Lung (tissue), 12 donors: ENCODE measurements around the gene FOXJ3. TPM values are rescaled to one million over a fixed set of nuclear protein-coding genes. Genes with fewer than 3 reads are reported as not detected.

Source experiments
- ATAC-seq: fragments of 200-7000 bp; cut with Tn5 transposase; one replicate; pipeline ENCODE4 v1.9.1; 2020; ENCODE audit warnings: moderate number of reproducible peaks; ENCODE audit not compliant: insufficient read depth, low FRiP score
- DNase-seq, 3 donors: peaks; one replicate each; pipeline ENCODE4 v3.0.0-alpha.2; 2013 to 2017
- H3K27ac ChIP-seq, 2 donors: one replicate each; pipeline ENCODE4 v1.5.1; 2013; ENCODE audit warnings: mild to moderate bottlenecking in 2 of 2, moderate library complexity in 2 of 2, control low read depth in 1 of 2, inconsistent platforms in 1 of 2, low read depth in 1 of 2, low read length in 1 of 2
- H3K27me3 ChIP-seq, 3 donors: one replicate each; pipeline ENCODE4 v1.5.1; 2013; ENCODE audit warnings: low read length in 2 of 3; ENCODE audit not compliant: control insufficient read depth in 3 of 3, insufficient read depth in 3 of 3
- H3K36me3 ChIP-seq, 4 donors: one replicate each; pipeline ENCODE4 v1.5.1; 2013; ENCODE audit warnings: low read length in 4 of 4, mild to moderate bottlenecking in 1 of 4, moderate library complexity in 1 of 4; ENCODE audit not compliant: control insufficient read depth in 4 of 4, insufficient read depth in 4 of 4
- H3K4me1 ChIP-seq, 5 donors: one replicate each; pipeline ENCODE4 v1.5.1; 2013; ENCODE audit warnings: low read length in 5 of 5, mild to moderate bottlenecking in 2 of 5, moderate library complexity in 1 of 5; ENCODE audit not compliant: control insufficient read depth in 5 of 5, insufficient read depth in 5 of 5
- H3K4me3 ChIP-seq: one replicate; pipeline ENCODE4 v1.5.1; 2013; ENCODE audit warnings: mild to moderate bottlenecking, control low read depth, moderate library complexity
- H3K9ac ChIP-seq, 2 donors: one replicate each; pipeline ENCODE4 v1.5.1; 2013; ENCODE audit warnings: low read length in 2 of 2, control low read depth in 1 of 2; ENCODE audit not compliant: insufficient read depth in 1 of 2
- H3K9me3 ChIP-seq, 4 donors: one replicate each; pipeline ENCODE4 v1.5.1; 2013; ENCODE audit warnings: low read length in 3 of 4, mild to moderate bottlenecking in 1 of 4, moderate library complexity in 1 of 4; ENCODE audit not compliant: control insufficient read depth in 4 of 4, insufficient read depth in 3 of 4
- WGBS, 2 donors: extraction: QIAGEN DNeasy Blood & Tissue Kit; methylation state at CpG; one replicate each; pipeline ENCODE4 v1.1.7; 2013; 5-methylcytosine and 5-hydroxymethylcytosine counted together
- polyA plus RNA-seq, 2 donors: library from polyadenylated mRNA; stranded (reverse); fragments of 200-250 nt; gene quantifications; one replicate each; pipeline ENCODE4 v1.2.1, GENCODE V29; 2013
- total RNA-seq, 2 donors: library from RNA; depleted of rRNA in 1 of 2; stranded (reverse); fragments of >200 nt in 1 of 2; gene quantifications; one replicate each; pipeline ENCODE4 v1.2.1, GENCODE V29; 2014 to 2021
- TF ChIP-seq, protein P1 (sequence below): IDR thresholded peaks from 2 replicates; pipeline ENCODE4 v1.5.1; 2012; ENCODE audit warnings: mild to moderate bottlenecking; ENCODE audit errors: control extremely low read depth, extremely low read depth
- donor health status: control.
- donor health status: control.
- donor health status: Bipolar disorder and iron deficiency.
- donor health status: healthy.
- donor health status: DM: yes; HTN: yes; CAD: no.

Gene FOXJ3
- total and polyA plus RNA-seq, 4 donors, result 11.9 to 106 (median 26.6) TPM

DNA sequence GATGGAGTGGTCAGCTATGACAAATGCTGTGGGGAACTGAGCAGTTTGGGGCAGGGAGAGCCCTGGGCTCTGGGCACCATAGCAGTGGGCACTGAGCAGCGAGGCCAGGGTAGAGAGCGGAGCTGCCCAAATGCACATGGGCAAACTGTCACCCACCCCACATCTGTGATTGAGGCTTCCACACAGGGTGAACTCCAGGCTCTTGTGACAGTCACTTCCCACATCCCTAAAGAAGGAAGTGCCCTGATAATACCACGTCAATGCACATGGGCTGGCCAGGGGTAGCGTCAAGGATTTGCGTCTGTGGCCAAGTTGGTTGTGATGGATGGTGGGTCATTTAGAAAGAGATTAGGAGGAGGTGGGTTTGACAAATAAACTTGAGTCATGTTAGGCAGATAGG, 184.4 kb downstream of the FOXJ3 start:
- no peak overlapping the region for H3K4me3 ChIP-seq
- H3K27ac ChIP-seq, result no peak overlapping the region
- WGBS, 2 donors, result 81 to 84% methylated on average over 5 of the region's 5 CpGs
- H3K9ac ChIP-seq, result no peak overlapping the region
- TF ChIP-seq, protein P1, sequence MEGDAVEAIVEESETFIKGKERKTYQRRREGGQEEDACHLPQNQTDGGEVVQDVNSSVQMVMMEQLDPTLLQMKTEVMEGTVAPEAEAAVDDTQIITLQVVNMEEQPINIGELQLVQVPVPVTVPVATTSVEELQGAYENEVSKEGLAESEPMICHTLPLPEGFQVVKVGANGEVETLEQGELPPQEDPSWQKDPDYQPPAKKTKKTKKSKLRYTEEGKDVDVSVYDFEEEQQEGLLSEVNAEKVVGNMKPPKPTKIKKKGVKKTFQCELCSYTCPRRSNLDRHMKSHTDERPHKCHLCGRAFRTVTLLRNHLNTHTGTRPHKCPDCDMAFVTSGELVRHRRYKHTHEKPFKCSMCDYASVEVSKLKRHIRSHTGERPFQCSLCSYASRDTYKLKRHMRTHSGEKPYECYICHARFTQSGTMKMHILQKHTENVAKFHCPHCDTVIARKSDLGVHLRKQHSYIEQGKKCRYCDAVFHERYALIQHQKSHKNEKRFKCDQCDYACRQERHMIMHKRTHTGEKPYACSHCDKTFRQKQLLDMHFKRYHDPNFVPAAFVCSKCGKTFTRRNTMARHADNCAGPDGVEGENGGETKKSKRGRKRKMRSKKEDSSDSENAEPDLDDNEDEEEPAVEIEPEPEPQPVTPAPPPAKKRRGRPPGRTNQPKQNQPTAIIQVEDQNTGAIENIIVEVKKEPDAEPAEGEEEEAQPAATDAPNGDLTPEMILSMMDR, result no peak
- peak in 1 of 3 donors; percentile 5 for DNase-seq
- no peaks in the 10 kb centered on the region for H3K36me3 ChIP-seq
- peaks cover 0 to 3% (median 0%) of the 10 kb centered on the region in 5 donors for H3K4me1 ChIP-seq
- H3K9me3 ChIP-seq, result no peaks in the 10 kb centered on the region
- peaks cover 0 to 6% (median 2%) of the 10 kb centered on the region in 3 donors for H3K27me3 ChIP-seq
- ATAC-seq, result no peak

DNA sequence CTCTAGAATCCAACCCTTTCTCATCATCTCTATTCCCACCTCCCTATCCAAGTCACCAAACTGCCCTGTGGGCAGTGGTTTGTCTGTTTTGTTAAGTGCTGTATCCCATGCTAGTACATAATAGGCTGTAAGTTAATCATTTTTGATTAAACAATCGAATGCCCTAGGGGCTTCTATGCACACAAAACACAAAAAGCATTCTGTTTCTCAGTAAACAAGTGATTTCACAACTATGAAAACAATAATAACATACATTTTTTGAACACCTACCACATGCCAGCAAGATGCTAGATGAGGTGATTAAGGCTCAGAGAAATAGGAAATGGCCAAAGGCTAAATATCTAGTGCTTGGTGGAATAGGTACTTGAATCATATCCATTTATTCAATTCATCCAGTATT, 186.9 kb downstream of the FOXJ3 start:
- WGBS, 2 donors, result 79 to 84% methylated on average over 1 of the region's 1 CpG
- peaks cover 0 to 9% (median 2%) of the 10 kb centered on the region in 3 donors for H3K27me3 ChIP-seq
- TF ChIP-seq, protein P1, result no peak

DNA sequence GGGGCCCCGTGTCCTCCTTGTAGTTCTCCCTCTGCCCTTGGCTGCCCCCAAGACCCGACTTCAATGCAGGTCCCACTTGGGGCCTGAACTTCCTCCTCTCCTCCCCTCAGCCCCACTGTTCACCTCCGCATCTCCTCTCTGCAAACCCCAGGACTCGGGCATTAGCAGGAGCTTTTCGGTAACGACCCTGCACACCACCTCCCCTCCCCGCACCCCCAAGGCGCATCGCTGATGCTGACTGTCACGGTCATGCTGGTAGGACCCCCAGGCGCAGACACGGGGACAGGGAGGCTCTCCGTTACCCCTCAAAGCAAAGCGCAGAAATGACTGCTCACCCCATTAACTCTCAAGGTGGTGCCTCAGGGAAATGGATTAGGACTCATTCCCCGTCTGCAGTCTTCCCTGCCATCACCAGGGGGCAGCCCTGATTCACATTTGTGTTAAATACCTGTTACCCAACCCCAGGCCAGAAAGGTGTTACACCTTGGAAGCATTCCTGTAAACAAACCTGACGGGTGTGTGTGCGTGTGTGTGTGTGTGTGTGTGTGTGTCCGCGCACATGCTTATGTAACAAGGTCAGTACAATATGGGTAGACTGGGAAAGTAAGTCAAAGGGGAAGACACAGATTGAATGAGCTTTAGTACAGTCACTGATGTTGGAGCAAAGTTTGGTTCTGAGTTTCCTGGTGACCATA, 188.3 kb downstream of the FOXJ3 start:
- no peak overlapping the region for H3K27ac ChIP-seq
- ATAC-seq, result peak; percentile 79
- no peak overlapping the region for H3K4me3 ChIP-seq
- DNase-seq, result peak; percentile 70 to 79 (median 75)
- no peaks in the 10 kb centered on the region for H3K9me3 ChIP-seq
- H3K27me3 ChIP-seq, result peaks cover 0 to 9% (median 2%) of the 10 kb centered on the region in 3 donors
- 19 to 29% methylated on average over 19 of the region's 19 CpGs for WGBS, 2 donors
- H3K4me1 ChIP-seq, result peaks cover 0 to 3% (median 0%) of the 10 kb centered on the region in 5 donors
- H3K9ac ChIP-seq, result no peak overlapping the region
- TF ChIP-seq, protein P1, result peak; percentile 86
- no peaks in the 10 kb centered on the region for H3K36me3 ChIP-seq

More for the DNA sequence above, 186.9 kb downstream of the FOXJ3 start:
- DNase-seq, result no peak
- H3K4me3 ChIP-seq, result no peak overlapping the region
- no peak overlapping the region for H3K27ac ChIP-seq
- H3K36me3 ChIP-seq, result no peaks in the 10 kb centered on the region
- no peaks in the 10 kb centered on the region for H3K9me3 ChIP-seq
- H3K4me1 ChIP-seq, result peaks cover 0 to 3% (median 0%) of the 10 kb centered on the region in 5 donors
- H3K9ac ChIP-seq, result no peak overlapping the region
- ATAC-seq, result no peak
